HFFc6 (cell line): ENCODE results near the gene SLC39A11. TPM values are rescaled to one million over a fixed set of nuclear protein-coding genes. Genes with fewer than 3 reads are reported as not detected.

Source experiments
- DNase-seq: peaks from one replicate; pipeline ENCODE4 v3.0.0-alpha.2; 2018
- H3K27ac Mint-ChIP-seq: 2 replicates; pipeline ENCODE4 v1.8.0; 2020; ENCODE audit warnings: mild to moderate bottlenecking, mixed read lengths
- H3K27me3 Mint-ChIP-seq: 2 replicates; pipeline ENCODE4 v1.8.0; 2021; ENCODE audit warnings: mild to moderate bottlenecking, moderate library complexity, mixed read lengths; ENCODE audit not compliant: insufficient read depth
- H3K36me3 Mint-ChIP-seq: 2 replicates; pipeline ENCODE4 v1.8.0; 2021; ENCODE audit warnings: low read depth, mixed read lengths
- H3K4me1 Mint-ChIP-seq: 2 replicates; pipeline ENCODE4 v1.8.0; 2020; ENCODE audit warnings: low read depth, mixed read lengths
- H3K4me3 Mint-ChIP-seq: 2 replicates; pipeline ENCODE4 v1.8.0; 2020; ENCODE audit warnings: mild to moderate bottlenecking, moderate library complexity, mixed read lengths
- H3K9me3 Mint-ChIP-seq: 2 replicates; pipeline ENCODE4 v1.8.0; 2020; ENCODE audit warnings: mild to moderate bottlenecking, mixed read lengths
- CTCF ChIP-seq: fragments of 200-600 bp; sonication (generic); IDR thresholded peaks from 2 replicates; pipeline ENCODE4 v1.5.0; 2021; ENCODE audit warnings: antibody characterized with exemption, mild to moderate bottlenecking
- total RNA-seq, 6 experiments: library from RNA; stranded (reverse); fragmentation: NEBNext Ultra II Directional; extraction: Animal tissue kit (Norgen Biotek cat#: 25700); gene quantifications; 2 replicates in 1 of 6; 3 replicates in 5 of 6; pipeline ENCODE4 v1.2.3, GENCODE V29; 2021

Gene SLC39A11
- total RNA-seq, 6 experiments from 2014 or later = 29.7 to 40.6 (median 34.9) TPM

- Mint-ChIP-seq H3K27me3 (no peaks in the 10 kb centered on the region; the same call in 1 of the 2 replicates), H3K4me1 (peaks cover 31% of the 10 kb centered on the region), H3K36me3 (no peaks in the 10 kb centered on the region; the same call in 1 of the 2 replicates), H3K4me3 (no peak overlapping the region), H3K9me3 (no peaks in the 10 kb centered on the region), H3K27ac (no peak overlapping the region)
- TF ChIP-seq CTCF = no peak
- no peak for DNase-seq
Observed at GRCh38 chr17:72971226-72971880, 121.1 kb downstream of the SLC39A11 start.

DNA sequence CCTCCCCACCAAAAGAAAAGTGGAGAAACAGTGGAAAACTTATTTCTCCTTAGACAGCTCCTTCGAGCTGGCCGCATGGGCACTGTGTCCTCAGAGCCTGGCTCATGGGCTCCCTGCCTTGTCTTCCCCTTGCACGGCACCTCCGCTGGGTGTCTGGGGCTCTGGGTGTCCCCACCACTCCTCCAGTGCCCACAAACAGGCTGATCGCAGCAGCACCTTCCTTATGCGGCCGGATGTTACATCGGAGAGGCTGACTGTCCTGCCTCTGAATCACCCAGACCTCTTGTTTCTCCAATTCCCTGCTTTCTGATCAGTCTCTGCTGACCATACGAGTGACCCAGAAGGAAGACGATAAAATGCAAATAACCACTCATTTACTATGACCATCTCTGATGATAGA is 121.7 kb downstream of the SLC39A11 start:
- TF ChIP-seq CTCF = no peak
- DNase-seq = no peak
- Mint-ChIP-seq H3K4me1 (peaks cover 26% of the 10 kb centered on the region), H3K27ac (no peak overlapping the region), H3K9me3 (no peaks in the 10 kb centered on the region), H3K27me3 (no peaks in the 10 kb centered on the region; the same call in 1 of the 2 replicates), H3K36me3 (no peaks in the 10 kb centered on the region; the same call in 1 of the 2 replicates), H3K4me3 (no peak overlapping the region)

DNA sequence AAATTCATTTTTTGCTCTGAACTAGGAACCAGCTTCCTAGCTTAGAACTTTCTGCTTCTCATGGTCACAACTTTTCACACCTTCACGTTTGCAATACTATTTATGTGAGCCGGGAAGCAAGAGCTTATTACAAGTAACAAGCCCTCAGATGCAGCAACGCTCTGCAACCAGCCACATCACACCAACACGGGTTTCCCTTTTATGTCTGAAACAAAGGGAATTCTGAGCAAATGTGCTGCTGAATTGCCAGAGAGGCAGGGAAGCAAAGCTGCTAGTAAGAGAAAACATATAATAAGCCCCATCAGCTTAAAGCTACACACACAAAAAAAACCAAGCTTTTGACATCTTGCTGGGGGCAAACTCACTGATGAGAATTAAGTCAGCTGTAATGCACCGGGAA is 122.2 kb downstream of the SLC39A11 start:
- Mint-ChIP-seq H3K4me1 (peaks cover 26% of the 10 kb centered on the region), H3K27me3 (no peaks in the 10 kb centered on the region; the same call in 1 of the 2 replicates), H3K9me3 (no peaks in the 10 kb centered on the region), H3K36me3 (no peaks in the 10 kb centered on the region; the same call in 1 of the 2 replicates), H3K4me3 (no peak overlapping the region), H3K27ac (no peak overlapping the region)
- no peak for TF ChIP-seq CTCF
- DNase-seq = no peak

GRCh38 chr17:72969293-72969906 is 123.1 kb downstream of the SLC39A11 start:
- no peak for TF ChIP-seq CTCF

DNA sequence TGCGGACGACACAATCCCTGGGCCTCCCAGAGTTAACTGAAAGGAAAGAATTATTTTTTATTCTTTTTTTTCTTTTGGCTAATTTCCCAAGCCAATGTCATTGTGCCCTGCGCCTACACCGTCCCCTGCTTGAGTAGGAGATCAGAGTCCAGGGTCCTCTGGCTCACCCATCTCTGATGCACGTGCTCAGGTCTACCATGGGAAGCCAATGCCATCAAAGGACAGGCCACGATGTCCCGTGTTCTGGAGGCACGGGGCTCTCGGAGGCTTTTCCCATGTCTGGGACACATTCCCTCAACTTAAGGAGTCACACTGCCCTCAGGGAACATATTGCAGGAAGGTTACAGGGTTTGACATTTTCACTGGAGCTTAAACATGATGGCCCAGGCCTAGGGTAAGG is 123.7 kb downstream of the SLC39A11 start:
- H3K4me3 Mint-ChIP-seq = no peak overlapping the region
- H3K36me3 Mint-ChIP-seq = no peaks in the 10 kb centered on the region; the same call in 1 of the 2 replicates
- H3K4me1 Mint-ChIP-seq = peaks cover 20% of the 10 kb centered on the region
- DNase-seq = no peak
- no peak overlapping the region for H3K27ac Mint-ChIP-seq
- no peaks in the 10 kb centered on the region for H3K9me3 Mint-ChIP-seq
- no peaks in the 10 kb centered on the region; the same call in 1 of the 2 replicates for H3K27me3 Mint-ChIP-seq
- TF ChIP-seq CTCF = no peak

More at GRCh38 chr17:72969293-72969906, 123.1 kb downstream of the SLC39A11 start:
- Mint-ChIP-seq H3K36me3 (no peaks in the 10 kb centered on the region; the same call in 1 of the 2 replicates), H3K9me3 (no peaks in the 10 kb centered on the region), H3K27me3 (no peaks in the 10 kb centered on the region; the same call in 1 of the 2 replicates), H3K27ac (no peak overlapping the region), H3K4me3 (no peak overlapping the region), H3K4me1 (peaks cover 20% of the 10 kb centered on the region)
- DNase-seq = no peak
